Tibial nerve (tissue), 3 donors: Measurements from ENCODE around the gene CAMK1D.

ENCODE experiments used
- POLR2A ChIP-seq, 2 donors: fragments of 450-650 bp; IDR thresholded peaks; one replicate each; pipeline ENCODE4 v1.6.1; 2017; ENCODE audit warnings: antibody characterized with exemption in 2 of 2, mild to moderate bottlenecking in 2 of 2, moderate library complexity in 2 of 2
- TF ChIP-seq, protein P1 (sequence below), 5 experiments: fragments of 200-600 bp in 3 of 5; fragments of 450-650 bp in 2 of 5; sonication (generic) in 3 of 5; IDR thresholded peaks; one replicate each; pipeline ENCODE4 v1.5.1; 2016 to 2019; ENCODE audit warnings: antibody characterized with exemption in 5 of 5, mild to moderate bottlenecking in 3 of 5, moderate library complexity in 2 of 5

DNA sequence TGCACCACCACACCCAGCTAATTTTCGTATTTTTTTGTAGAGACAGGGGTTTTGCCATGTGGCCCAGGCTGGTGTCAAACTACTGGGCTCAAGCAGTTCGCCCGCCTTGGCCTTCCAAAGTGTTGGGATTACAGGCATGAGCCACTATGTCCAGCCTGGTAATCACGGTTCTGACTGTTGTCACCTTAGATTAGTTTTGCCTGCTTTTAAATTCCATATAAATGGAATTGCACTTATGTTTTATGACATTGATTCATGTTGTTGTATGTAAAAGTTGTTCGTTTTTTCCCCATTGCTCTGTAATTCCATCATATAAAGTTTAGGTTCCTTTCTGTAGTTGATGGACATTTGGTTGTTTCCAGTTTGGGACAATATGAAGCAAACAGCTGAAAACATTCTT lies 106.0 kb downstream of the CAMK1D start:
- TF ChIP-seq, protein P1, sequence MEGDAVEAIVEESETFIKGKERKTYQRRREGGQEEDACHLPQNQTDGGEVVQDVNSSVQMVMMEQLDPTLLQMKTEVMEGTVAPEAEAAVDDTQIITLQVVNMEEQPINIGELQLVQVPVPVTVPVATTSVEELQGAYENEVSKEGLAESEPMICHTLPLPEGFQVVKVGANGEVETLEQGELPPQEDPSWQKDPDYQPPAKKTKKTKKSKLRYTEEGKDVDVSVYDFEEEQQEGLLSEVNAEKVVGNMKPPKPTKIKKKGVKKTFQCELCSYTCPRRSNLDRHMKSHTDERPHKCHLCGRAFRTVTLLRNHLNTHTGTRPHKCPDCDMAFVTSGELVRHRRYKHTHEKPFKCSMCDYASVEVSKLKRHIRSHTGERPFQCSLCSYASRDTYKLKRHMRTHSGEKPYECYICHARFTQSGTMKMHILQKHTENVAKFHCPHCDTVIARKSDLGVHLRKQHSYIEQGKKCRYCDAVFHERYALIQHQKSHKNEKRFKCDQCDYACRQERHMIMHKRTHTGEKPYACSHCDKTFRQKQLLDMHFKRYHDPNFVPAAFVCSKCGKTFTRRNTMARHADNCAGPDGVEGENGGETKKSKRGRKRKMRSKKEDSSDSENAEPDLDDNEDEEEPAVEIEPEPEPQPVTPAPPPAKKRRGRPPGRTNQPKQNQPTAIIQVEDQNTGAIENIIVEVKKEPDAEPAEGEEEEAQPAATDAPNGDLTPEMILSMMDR (IDR thresholded peaks at IDR 0.05), result no peak
- TF ChIP-seq POLR2A (IDR thresholded peaks at IDR 0.05), result no peak
